Measurements from ENCODE around the gene ACAT1.

- no peak for TF ChIP-seq ESRRA (IDR thresholded peaks at IDR 0.05; ENCODE audit: low read length)
- TF ChIP-seq MAX (IDR thresholded peaks at IDR 0.05; ENCODE audit: low read depth, low read length), result no peak
- TF ChIP-seq, protein P1, sequence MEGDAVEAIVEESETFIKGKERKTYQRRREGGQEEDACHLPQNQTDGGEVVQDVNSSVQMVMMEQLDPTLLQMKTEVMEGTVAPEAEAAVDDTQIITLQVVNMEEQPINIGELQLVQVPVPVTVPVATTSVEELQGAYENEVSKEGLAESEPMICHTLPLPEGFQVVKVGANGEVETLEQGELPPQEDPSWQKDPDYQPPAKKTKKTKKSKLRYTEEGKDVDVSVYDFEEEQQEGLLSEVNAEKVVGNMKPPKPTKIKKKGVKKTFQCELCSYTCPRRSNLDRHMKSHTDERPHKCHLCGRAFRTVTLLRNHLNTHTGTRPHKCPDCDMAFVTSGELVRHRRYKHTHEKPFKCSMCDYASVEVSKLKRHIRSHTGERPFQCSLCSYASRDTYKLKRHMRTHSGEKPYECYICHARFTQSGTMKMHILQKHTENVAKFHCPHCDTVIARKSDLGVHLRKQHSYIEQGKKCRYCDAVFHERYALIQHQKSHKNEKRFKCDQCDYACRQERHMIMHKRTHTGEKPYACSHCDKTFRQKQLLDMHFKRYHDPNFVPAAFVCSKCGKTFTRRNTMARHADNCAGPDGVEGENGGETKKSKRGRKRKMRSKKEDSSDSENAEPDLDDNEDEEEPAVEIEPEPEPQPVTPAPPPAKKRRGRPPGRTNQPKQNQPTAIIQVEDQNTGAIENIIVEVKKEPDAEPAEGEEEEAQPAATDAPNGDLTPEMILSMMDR (IDR thresholded peaks at IDR 0.05 in 2 of 3, conservative IDR thresholded peaks at IDR 0.05 in 1 of 3; ENCODE audit: control insufficient read depth in 2 of 3, extremely low read depth in 1 of 3, insufficient read depth in 1 of 3, low read depth in 3 of 3, low read length in 3 of 3), result 0 out of 6 replicates have a peak, but pooled peaks of 1 of the 3 experiments have one; percentile 3
- no peak; the same call in 1 of the 2 replicates for TF ChIP-seq NFIC (IDR thresholded peaks at IDR 0.05; ENCODE audit: low read depth, low read length)
- no peak for TF ChIP-seq MYC (IDR thresholded peaks at IDR 0.05; ENCODE audit: insufficient read depth, insufficient read length, insufficient replicate concordance, low read length, severe bottlenecking)
- no peak for TF ChIP-seq EZH2 (IDR thresholded peaks at IDR 0.05; ENCODE audit: borderline replicate concordance, control insufficient read depth, low read depth, low read length)
- TF ChIP-seq STAT1 (conservative IDR thresholded peaks at IDR 0.05), result no peak
- no peak for TF ChIP-seq RFX5 (IDR thresholded peaks at IDR 0.05; ENCODE audit: low read depth, low read length)
- TF ChIP-seq POLR2AphosphoS5 (IDR thresholded peaks at IDR 0.05; ENCODE audit: low read length), result no peak
- TF ChIP-seq POLR2A (IDR thresholded peaks at IDR 0.05; ENCODE audit: low read depth, low read length), result no peak
- TF ChIP-seq, protein P2, sequence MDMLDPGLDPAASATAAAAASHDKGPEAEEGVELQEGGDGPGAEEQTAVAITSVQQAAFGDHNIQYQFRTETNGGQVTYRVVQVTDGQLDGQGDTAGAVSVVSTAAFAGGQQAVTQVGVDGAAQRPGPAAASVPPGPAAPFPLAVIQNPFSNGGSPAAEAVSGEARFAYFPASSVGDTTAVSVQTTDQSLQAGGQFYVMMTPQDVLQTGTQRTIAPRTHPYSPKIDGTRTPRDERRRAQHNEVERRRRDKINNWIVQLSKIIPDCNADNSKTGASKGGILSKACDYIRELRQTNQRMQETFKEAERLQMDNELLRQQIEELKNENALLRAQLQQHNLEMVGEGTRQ (IDR thresholded peaks at IDR 0.05; ENCODE audit: borderline replicate concordance, low read depth, low read length), result no peak
- TF ChIP-seq, protein P3, sequence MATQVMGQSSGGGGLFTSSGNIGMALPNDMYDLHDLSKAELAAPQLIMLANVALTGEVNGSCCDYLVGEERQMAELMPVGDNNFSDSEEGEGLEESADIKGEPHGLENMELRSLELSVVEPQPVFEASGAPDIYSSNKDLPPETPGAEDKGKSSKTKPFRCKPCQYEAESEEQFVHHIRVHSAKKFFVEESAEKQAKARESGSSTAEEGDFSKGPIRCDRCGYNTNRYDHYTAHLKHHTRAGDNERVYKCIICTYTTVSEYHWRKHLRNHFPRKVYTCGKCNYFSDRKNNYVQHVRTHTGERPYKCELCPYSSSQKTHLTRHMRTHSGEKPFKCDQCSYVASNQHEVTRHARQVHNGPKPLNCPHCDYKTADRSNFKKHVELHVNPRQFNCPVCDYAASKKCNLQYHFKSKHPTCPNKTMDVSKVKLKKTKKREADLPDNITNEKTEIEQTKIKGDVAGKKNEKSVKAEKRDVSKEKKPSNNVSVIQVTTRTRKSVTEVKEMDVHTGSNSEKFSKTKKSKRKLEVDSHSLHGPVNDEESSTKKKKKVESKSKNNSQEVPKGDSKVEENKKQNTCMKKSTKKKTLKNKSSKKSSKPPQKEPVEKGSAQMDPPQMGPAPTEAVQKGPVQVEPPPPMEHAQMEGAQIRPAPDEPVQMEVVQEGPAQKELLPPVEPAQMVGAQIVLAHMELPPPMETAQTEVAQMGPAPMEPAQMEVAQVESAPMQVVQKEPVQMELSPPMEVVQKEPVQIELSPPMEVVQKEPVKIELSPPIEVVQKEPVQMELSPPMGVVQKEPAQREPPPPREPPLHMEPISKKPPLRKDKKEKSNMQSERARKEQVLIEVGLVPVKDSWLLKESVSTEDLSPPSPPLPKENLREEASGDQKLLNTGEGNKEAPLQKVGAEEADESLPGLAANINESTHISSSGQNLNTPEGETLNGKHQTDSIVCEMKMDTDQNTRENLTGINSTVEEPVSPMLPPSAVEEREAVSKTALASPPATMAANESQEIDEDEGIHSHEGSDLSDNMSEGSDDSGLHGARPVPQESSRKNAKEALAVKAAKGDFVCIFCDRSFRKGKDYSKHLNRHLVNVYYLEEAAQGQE (IDR thresholded peaks at IDR 0.05; ENCODE audit: low read depth, low read length), result no peak
- no peak for TF ChIP-seq JUND (IDR thresholded peaks at IDR 0.05; ENCODE audit: low read depth, low read length)
Measured at GRCh38 chr11:108160970-108161566, 39.7 kb downstream of the ACAT1 start.
